WTC11 (cell line): ENCODE results near the gene KISS1R. TPM values are rescaled to one million over a fixed set of nuclear protein-coding genes. Genes with fewer than 3 reads are reported as not detected.

ENCODE experiments used
- ATAC-seq: fragments of 200-7000 bp; cut with Tn5 transposase; 2 replicates; pipeline ENCODE4 v1.10.0; 2021; ENCODE audit warnings: mild to moderate bottlenecking, moderate library complexity
- CTCF ChIA-PET: fragments of 300-600 bp; sonication (Branson Sonifier 250); formaldehyde crosslinking; loops from one replicate; lab custom pipeline; 2021; ENCODE audit warnings: antibody characterized with exemption; lab: Charles Lee
- POLR2A ChIA-PET: fragments of 350-600 bp; sonication (Branson Sonifier 250); formaldehyde crosslinking; loops from one replicate; lab custom pipeline; 2021; ENCODE audit warnings: antibody characterized with exemption; lab: Charles Lee
- DNase-seq: peaks from one replicate; pipeline ENCODE4 v3.0.0; 2021; ENCODE audit warnings: low spot score
- H3K27ac Mint-ChIP-seq: 2 replicates; pipeline ENCODE4 v1.8.0; 2021; ENCODE audit warnings: mixed read lengths
- H3K27me3 Mint-ChIP-seq: 2 replicates; pipeline ENCODE4 v1.8.0; 2021; ENCODE audit warnings: low read depth, mild to moderate bottlenecking, moderate library complexity, mixed read lengths
- H3K36me3 Mint-ChIP-seq: 2 replicates; pipeline ENCODE4 v1.8.0; 2021; ENCODE audit warnings: mixed read lengths
- H3K4me1 Mint-ChIP-seq: 2 replicates; pipeline ENCODE4 v1.8.0; 2022; ENCODE audit warnings: mixed read lengths
- H3K4me3 Mint-ChIP-seq: 2 replicates; pipeline ENCODE4 v1.8.0; 2021; ENCODE audit warnings: mild to moderate bottlenecking, moderate library complexity, mixed read lengths
- H3K9me3 Mint-ChIP-seq: 2 replicates; pipeline ENCODE4 v1.8.0; 2021; ENCODE audit warnings: mixed read lengths
- E2F1 ChIP-seq: sonication (generic); formaldehyde crosslinking; IDR thresholded peaks from 2 replicates; pipeline ENCODE4 v1.8.0; 2022; ENCODE audit warnings: mild to moderate bottlenecking, missing genetic modification reagents
- FOXK1 ChIP-seq: sonication (generic); formaldehyde crosslinking; IDR thresholded peaks from 2 replicates; pipeline ENCODE4 v1.8.0; 2022; ENCODE audit warnings: mild to moderate bottlenecking, moderate library complexity, missing genetic modification reagents
- FOXP1 ChIP-seq: sonication (generic); formaldehyde crosslinking; IDR thresholded peaks from 2 replicates; pipeline ENCODE4 v1.8.0; 2022; ENCODE audit warnings: missing genetic modification reagents, mild to moderate bottlenecking, moderate library complexity, borderline replicate concordance
- GTF2I ChIP-seq: fragments of 250-450 bp; sonication (Bioruptor Pico); conservative IDR thresholded peaks from 2 replicates; pipeline ENCODE4 v1.4.0; 2021; ENCODE audit warnings: mild to moderate bottlenecking
- IRF1 ChIP-seq: sonication (generic); formaldehyde crosslinking; IDR thresholded peaks from 2 replicates; pipeline ENCODE4 v1.8.0; 2023; ENCODE audit warnings: missing genetic modification reagents
- KAT7 ChIP-seq: sonication (generic); formaldehyde crosslinking; IDR thresholded peaks from 2 replicates; pipeline ENCODE4 v1.8.1; 2023; ENCODE audit warnings: missing genetic modification reagents, mild to moderate bottlenecking, borderline replicate concordance
- MLX ChIP-seq: sonication (generic); formaldehyde crosslinking; IDR thresholded peaks from 2 replicates; pipeline ENCODE4 v1.8.1; 2023; ENCODE audit warnings: mild to moderate bottlenecking, missing genetic modification reagents, moderate library complexity
- NFE2L1 ChIP-seq: sonication (generic); formaldehyde crosslinking; IDR thresholded peaks from 2 replicates; pipeline ENCODE4 v1.8.1; 2023; ENCODE audit warnings: missing genetic modification reagents
- PRRX2 ChIP-seq: fragments of 250-450 bp; sonication (Bioruptor Pico); IDR thresholded peaks from 2 replicates; pipeline ENCODE4 v1.8.0; 2021; ENCODE audit warnings: mild to moderate bottlenecking
- RORB ChIP-seq: fragments of 250-450 bp; sonication (Bioruptor Pico); IDR thresholded peaks from 2 replicates; pipeline ENCODE4 v1.9.0; 2021; ENCODE audit warnings: mild to moderate bottlenecking
- SMAD3 ChIP-seq: sonication (generic); formaldehyde crosslinking; IDR thresholded peaks from 2 replicates; pipeline ENCODE4 v1.8.0; 2022; ENCODE audit warnings: missing genetic modification reagents, mild to moderate bottlenecking, borderline replicate concordance
- TCF7 ChIP-seq: sonication (generic); formaldehyde crosslinking; IDR thresholded peaks from 2 replicates; pipeline ENCODE4 v1.8.0; 2022; ENCODE audit warnings: mild to moderate bottlenecking, low read depth, missing genetic modification reagents, moderate library complexity
- ZNF138 ChIP-seq: sonication (generic); formaldehyde crosslinking; conservative IDR thresholded peaks from 2 replicates; pipeline ENCODE4 v1.8.1; 2022; ENCODE audit warnings: mild to moderate bottlenecking, moderate library complexity, missing genetic modification reagents
- ZNF219 ChIP-seq: sonication (generic); formaldehyde crosslinking; IDR thresholded peaks from 2 replicates; pipeline ENCODE4 v1.8.0; 2023; ENCODE audit warnings: missing genetic modification reagents, mild to moderate bottlenecking, borderline replicate concordance
- ZNF281 ChIP-seq: sonication (generic); formaldehyde crosslinking; IDR thresholded peaks from 2 replicates; pipeline ENCODE4 v1.8.0; 2023; ENCODE audit warnings: mild to moderate bottlenecking, missing genetic modification reagents
- ZNF317 ChIP-seq: sonication (generic); formaldehyde crosslinking; IDR thresholded peaks from 2 replicates; pipeline ENCODE4 v1.8.1; 2023; ENCODE audit warnings: low read depth, mild to moderate bottlenecking, moderate library complexity, missing genetic modification reagents, borderline replicate concordance
- total RNA-seq: library from RNA; stranded (reverse); gene quantifications from 3 replicates; pipeline ENCODE4 v1.2.3, GENCODE V29; 2021
- TF ChIP-seq, protein P1 (sequence below): sonication (generic); formaldehyde crosslinking; IDR thresholded peaks from 2 replicates; pipeline ENCODE4 v1.8.0; 2022; ENCODE audit warnings: missing genetic modification reagents
- TF ChIP-seq, protein P2 (sequence below): sonication (generic); formaldehyde crosslinking; IDR thresholded peaks from 2 replicates; pipeline ENCODE4 v1.8.0; 2022; ENCODE audit warnings: mild to moderate bottlenecking, missing genetic modification reagents
- TF ChIP-seq, protein P3 (sequence below): sonication (generic); formaldehyde crosslinking; IDR thresholded peaks from 2 replicates; pipeline ENCODE4 v1.8.1; 2022; ENCODE audit warnings: low read depth, missing genetic modification reagents, borderline replicate concordance
- TF ChIP-seq, protein P4 (sequence below): fragments of 250-450 bp; sonication (Bioruptor Pico); IDR thresholded peaks from 2 replicates; pipeline ENCODE4 v1.9.0; 2021; ENCODE audit warnings: mild to moderate bottlenecking

KISS1R gene
- total RNA-seq, 1 experiment from 2014 or later = 2.9 TPM

- ChIA-PET POLR2A (no interaction called here), CTCF (interaction anchor here (1.1 to 2.6 kb wide), 2 partner anchors 8 to 53 kb away, joined by 3 to 10 read pairs; no protein-coding TSS in a partner anchor)
- H3K27me3 Mint-ChIP-seq = peaks cover 68% of the 10 kb centered on the region
- peak; percentile 48 for DNase-seq
- H3K4me3 Mint-ChIP-seq = peak overlapping the region; percentile 57
- TF ChIP-seq NFE2L1 (CRISPR knock-in tag) (no peak), MLX (CRISPR knock-in tag) (no peak), PRRX2 (CRISPR knock-in tag) (no peak), GTF2I (no peak), SMAD3 (CRISPR knock-in tag) (no peak), E2F1 (CRISPR knock-in tag) (no peak), ZNF138 (CRISPR knock-in tag) (no peak), IRF1 (CRISPR knock-in tag) (no peak), KAT7 (CRISPR knock-in tag) (no peak), FOXK1 (CRISPR knock-in tag) (no peak), RORB (no peak), ZNF281 (CRISPR knock-in tag) (no peak)
- TF ChIP-seq, protein P1, sequence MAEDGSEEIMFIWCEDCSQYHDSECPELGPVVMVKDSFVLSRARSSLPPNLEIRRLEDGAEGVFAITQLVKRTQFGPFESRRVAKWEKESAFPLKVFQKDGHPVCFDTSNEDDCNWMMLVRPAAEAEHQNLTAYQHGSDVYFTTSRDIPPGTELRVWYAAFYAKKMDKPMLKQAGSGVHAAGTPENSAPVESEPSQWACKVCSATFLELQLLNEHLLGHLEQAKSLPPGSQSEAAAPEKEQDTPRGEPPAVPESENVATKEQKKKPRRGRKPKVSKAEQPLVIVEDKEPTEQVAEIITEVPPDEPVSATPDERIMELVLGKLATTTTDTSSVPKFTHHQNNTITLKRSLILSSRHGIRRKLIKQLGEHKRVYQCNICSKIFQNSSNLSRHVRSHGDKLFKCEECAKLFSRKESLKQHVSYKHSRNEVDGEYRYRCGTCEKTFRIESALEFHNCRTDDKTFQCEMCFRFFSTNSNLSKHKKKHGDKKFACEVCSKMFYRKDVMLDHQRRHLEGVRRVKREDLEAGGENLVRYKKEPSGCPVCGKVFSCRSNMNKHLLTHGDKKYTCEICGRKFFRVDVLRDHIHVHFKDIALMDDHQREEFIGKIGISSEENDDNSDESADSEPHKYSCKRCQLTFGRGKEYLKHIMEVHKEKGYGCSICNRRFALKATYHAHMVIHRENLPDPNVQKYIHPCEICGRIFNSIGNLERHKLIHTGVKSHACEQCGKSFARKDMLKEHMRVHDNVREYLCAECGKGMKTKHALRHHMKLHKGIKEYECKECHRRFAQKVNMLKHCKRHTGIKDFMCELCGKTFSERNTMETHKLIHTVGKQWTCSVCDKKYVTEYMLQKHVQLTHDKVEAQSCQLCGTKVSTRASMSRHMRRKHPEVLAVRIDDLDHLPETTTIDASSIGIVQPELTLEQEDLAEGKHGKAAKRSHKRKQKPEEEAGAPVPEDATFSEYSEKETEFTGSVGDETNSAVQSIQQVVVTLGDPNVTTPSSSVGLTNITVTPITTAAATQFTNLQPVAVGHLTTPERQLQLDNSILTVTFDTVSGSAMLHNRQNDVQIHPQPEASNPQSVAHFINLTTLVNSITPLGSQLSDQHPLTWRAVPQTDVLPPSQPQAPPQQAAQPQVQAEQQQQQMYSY (CRISPR knock-in tag) = no peak
- TF ChIP-seq, protein P2, sequence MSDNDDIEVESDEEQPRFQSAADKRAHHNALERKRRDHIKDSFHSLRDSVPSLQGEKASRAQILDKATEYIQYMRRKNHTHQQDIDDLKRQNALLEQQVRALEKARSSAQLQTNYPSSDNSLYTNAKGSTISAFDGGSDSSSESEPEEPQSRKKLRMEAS (CRISPR knock-in tag) = no peak
- H3K9me3 Mint-ChIP-seq = no peaks in the 10 kb centered on the region
- ATAC-seq = peak; percentile 13
- H3K36me3 Mint-ChIP-seq = no peaks in the 10 kb centered on the region
- peaks cover 3% of the 10 kb centered on the region for H3K4me1 Mint-ChIP-seq
- H3K27ac Mint-ChIP-seq = no peak overlapping the region
These were observed 349 bp upstream of the KISS1R start for GRCh38 chr19:916645-917322.

- ATAC-seq = no peak
- ChIA-PET POLR2A (no interaction called here), CTCF (interaction anchor here (1.1 to 2.8 kb wide), 6 partner anchors 46 to 184 kb away, joined by 3 to 18 read pairs (median 8); no protein-coding TSS in a partner anchor)
- no peak for DNase-seq
- Mint-ChIP-seq H3K4me3 (peak overlapping the region; percentile 75), H3K36me3 (no peaks in the 10 kb centered on the region), H3K27ac (no peak overlapping the region), H3K9me3 (no peaks in the 10 kb centered on the region), H3K27me3 (peaks cover 76% of the 10 kb centered on the region), H3K4me1 (peaks cover 5% of the 10 kb centered on the region)
- TF ChIP-seq, protein P3, sequence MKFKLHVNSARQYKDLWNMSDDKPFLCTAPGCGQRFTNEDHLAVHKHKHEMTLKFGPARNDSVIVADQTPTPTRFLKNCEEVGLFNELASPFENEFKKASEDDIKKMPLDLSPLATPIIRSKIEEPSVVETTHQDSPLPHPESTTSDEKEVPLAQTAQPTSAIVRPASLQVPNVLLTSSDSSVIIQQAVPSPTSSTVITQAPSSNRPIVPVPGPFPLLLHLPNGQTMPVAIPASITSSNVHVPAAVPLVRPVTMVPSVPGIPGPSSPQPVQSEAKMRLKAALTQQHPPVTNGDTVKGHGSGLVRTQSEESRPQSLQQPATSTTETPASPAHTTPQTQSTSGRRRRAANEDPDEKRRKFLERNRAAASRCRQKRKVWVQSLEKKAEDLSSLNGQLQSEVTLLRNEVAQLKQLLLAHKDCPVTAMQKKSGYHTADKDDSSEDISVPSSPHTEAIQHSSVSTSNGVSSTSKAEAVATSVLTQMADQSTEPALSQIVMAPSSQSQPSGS = no peak
- TF ChIP-seq GTF2I (no peak), FOXP1 (CRISPR knock-in tag) (no peak), TCF7 (CRISPR knock-in tag) (no peak), ZNF219 (CRISPR knock-in tag) (no peak), ZNF317 (CRISPR knock-in tag) (no peak), MLX (CRISPR knock-in tag) (no peak)
- TF ChIP-seq, protein P4, sequence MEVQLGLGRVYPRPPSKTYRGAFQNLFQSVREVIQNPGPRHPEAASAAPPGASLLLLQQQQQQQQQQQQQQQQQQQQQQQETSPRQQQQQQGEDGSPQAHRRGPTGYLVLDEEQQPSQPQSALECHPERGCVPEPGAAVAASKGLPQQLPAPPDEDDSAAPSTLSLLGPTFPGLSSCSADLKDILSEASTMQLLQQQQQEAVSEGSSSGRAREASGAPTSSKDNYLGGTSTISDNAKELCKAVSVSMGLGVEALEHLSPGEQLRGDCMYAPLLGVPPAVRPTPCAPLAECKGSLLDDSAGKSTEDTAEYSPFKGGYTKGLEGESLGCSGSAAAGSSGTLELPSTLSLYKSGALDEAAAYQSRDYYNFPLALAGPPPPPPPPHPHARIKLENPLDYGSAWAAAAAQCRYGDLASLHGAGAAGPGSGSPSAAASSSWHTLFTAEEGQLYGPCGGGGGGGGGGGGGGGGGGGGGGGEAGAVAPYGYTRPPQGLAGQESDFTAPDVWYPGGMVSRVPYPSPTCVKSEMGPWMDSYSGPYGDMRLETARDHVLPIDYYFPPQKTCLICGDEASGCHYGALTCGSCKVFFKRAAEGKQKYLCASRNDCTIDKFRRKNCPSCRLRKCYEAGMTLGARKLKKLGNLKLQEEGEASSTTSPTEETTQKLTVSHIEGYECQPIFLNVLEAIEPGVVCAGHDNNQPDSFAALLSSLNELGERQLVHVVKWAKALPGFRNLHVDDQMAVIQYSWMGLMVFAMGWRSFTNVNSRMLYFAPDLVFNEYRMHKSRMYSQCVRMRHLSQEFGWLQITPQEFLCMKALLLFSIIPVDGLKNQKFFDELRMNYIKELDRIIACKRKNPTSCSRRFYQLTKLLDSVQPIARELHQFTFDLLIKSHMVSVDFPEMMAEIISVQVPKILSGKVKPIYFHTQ (CRISPR knock-in tag) = no peak
These were observed 962 bp downstream of the KISS1R start for GRCh38 chr19:918152-918437.
